HG02642 (cell line): ENCODE results near the gene INPP5F.

Experiments
- ATAC-seq: cut with Tn5 transposase; IDR thresholded peaks from one replicate; pipeline ENCODE4 v1.9.1; 2021; ENCODE audit warnings: mild to moderate bottlenecking; ENCODE audit not compliant: unreplicated experiment, poor library complexity

INPP5F gene

GRCh38 chr10:119737823-119738222 is 12.0 kb downstream of the INPP5F start:
- no peak for ATAC-seq

- no peak for ATAC-seq
Observed at GRCh38 chr10:119738962-119739361, 13.1 kb downstream of the INPP5F start.

- ATAC-seq = no peak
Observed at GRCh38 chr10:119740096-119740495, 14.2 kb downstream of the INPP5F start.

GRCh38 chr10:119742947-119743648 is 17.2 kb downstream of the INPP5F start:
- no peak for ATAC-seq

DNA sequence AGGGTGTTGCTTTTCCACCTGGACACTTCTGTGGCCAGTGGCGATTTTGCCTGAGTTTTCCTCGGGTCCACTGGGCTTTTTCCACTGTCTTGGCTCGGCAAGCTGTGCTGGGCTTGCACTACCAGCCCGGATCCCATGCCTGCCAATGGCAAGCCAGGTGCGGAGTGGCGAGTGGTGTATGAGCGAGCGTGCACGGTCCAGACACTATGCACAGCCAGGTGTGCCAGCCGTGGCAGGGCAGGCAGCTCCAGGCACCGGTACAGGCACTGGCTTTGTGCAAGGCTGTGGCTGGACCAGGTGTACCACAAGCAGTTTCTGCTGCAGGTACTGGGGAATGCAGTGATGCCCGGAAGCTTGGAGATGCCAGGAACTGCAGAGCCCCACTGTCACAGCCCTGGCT is 22.1 kb downstream of the INPP5F start:
- no peak for ATAC-seq

DNA sequence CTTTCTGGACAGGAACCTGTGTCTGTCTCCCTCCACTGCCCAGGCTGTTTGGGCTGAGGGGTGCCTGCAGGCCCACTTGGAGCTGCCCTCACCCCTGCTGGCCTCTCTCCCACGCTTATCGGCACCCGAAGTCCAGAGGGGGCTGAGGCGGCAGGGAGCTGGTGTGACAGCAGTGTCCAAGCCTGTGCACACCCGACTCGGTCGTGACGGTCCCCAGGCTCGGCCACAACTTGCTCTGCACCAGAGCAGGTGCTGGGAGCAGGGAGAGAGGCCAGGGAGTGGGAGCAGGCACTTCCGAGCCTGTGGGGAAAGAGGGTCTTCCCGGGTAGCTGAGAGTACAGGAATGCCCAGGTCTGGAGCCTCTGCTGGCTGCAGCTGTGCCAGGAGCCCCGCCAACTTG is 23.0 kb downstream of the INPP5F start:
- ATAC-seq = no peak

GRCh38 chr10:119749455-119749854 is 23.6 kb downstream of the INPP5F start:
- no peak for ATAC-seq

GRCh38 chr10:119750391-119751230 is 24.8 kb downstream of the INPP5F start:
- ATAC-seq = peak; percentile 85

- no peak for ATAC-seq
Observed at GRCh38 chr10:119753309-119753708, 27.5 kb downstream of the INPP5F start.

DNA sequence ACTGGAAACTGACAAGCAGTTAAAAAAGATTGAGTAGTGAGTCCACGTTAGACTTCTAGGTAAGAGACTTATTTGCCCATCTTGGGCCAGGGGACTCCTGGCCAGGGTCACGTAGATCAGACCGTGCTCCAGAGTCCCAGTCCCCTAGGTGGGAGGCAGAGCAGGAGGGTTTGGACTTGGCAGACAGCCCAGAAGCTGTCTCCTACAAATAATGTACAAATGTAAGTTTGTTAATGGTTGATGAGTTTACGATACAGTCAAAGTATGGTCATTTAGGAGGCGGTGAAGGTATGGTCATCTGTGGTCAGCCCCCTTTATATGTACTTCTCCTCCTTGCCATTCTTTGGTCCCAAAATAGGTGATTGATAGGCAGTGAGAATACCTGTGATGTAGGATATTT is 28.2 kb downstream of the INPP5F start:
- ATAC-seq = no peak

- ATAC-seq = no peak
Observed at GRCh38 chr10:119754936-119755335, 29.1 kb downstream of the INPP5F start.

- no peak for ATAC-seq
Observed at GRCh38 chr10:119755446-119755845, 29.6 kb downstream of the INPP5F start.

DNA sequence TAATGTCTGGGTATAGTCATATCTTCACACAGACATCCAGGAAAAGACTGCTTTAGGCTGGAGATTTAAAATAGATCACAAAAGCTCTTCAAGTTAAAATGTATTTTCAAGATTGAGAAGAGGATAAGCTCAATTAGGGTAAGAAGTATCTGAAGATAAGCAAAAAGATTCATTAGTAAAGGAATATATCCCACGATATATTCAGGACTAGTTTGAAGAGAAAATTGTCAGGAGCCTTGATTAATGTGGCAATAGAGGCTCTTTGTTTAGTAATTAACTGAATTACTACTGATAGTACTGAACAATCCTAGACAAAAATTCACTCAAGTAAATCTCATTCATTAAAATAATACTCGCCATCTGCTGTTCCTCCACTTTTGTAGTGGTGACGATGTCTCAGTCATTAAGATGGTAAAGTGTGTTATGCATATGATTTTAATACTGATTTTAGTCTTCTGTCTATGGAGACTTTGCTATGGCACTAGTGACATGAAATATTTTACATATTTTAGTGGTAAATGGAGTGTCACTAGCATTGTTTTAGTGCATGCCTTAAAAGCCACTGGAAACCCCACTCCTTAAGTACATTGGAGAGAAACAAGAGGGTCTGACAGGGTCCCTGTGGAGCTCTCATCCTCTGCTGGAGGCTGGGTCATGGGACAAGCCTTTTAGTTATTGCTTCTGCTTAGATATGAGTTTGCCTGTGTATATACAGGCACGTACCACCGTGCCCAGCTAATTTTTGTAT is 32.8 kb downstream of the INPP5F start:
- no peak for ATAC-seq

GRCh38 chr10:119759832-119760231 is 34.0 kb downstream of the INPP5F start:
- ATAC-seq = no peak

GRCh38 chr10:119761106-119761505 is 35.3 kb downstream of the INPP5F start:
- no peak for ATAC-seq

DNA sequence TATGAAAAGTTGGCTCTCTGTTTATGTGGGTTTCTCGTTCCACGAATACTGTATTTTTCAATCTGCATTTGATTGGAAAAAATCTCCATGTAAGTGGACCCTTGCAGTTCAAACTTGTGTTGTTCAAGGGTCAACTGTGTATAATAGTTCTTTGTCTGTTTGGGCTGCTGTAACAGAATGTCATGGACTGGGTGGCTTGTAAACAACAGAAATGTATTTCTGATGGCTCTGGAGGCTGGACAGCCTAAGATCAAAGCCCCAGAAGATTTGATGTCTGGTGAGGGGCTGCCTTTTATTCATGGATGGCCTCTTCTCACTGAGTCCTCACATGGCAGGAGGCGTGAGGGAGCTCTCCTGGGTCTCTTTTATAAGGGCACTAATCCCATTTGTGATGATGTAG is 36.2 kb downstream of the INPP5F start:
- no peak for ATAC-seq

- no peak for ATAC-seq
Observed at GRCh38 chr10:119762805-119763798, 37.3 kb downstream of the INPP5F start.

GRCh38 chr10:119768455-119769094 is 42.7 kb downstream of the INPP5F start:
- no peak for ATAC-seq

DNA sequence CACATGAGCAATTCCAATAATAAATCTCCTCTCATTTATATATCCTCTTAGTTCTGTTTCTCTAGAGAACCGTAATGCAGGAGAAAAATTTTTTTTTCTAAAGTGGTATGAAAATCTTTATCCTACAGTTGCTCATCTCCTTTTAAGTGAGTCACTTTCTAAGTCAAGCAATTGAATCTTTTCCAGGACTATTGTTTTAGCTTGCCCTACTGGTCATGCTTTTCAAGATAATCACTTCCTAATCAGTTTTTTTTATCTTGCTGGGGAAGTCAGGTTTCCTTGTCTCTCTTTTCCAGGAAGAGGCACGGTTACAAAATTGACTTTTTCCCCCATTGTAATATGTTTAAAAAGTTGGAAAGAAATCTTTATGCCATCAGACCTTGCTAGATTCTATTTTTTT is 44.0 kb downstream of the INPP5F start:
- no peak for ATAC-seq
